ENCODE data around the gene CYP4A22. TPM values are rescaled to one million over a fixed set of nuclear protein-coding genes. Genes with fewer than 3 reads are reported as not detected.
"Not testable (repeated sequence)": the region's sequence is repeated elsewhere in the genome, so short reads cannot be mapped to it uniquely, and the experiment has no call there.

CYP4A22 gene
- total RNA-seq, 1 experiment from 2014 or later: not detected

GRCh38 chr1:47104816-47105215, 32.4 kb upstream of the CYP4A22 start:
- in situ Hi-C loops (cut with HindIII; ENCODE audit: low pct_unique_long_range_greater_than_20kb, low sequenced_read_pairs): no loop called here
- POLR2A ChIA-PET: no interaction called here
- Histone ChIP-seq H3K9me3 (ENCODE audit: control insufficient read depth, insufficient read depth, low read depth, low read length) (no peaks in the 10 kb centered on the region), H3K36me3 (ENCODE audit: control insufficient read depth, insufficient read depth, low read length) (no peaks in the 10 kb centered on the region), H3K27ac (ENCODE audit: low read length) (no peak overlapping the region), H3K4me1 (ENCODE audit: control insufficient read depth, insufficient read depth, low read length) (no peaks in the 10 kb centered on the region), H3K27me3 (ENCODE audit: control insufficient read depth, insufficient read depth, low read length) (no peaks in the 10 kb centered on the region), H3K4me3 (ENCODE audit: low read depth in 2 of 2, low read length in 2 of 2) (no peak overlapping the region)
- CTCF ChIA-PET: no interaction called here
- TF ChIP-seq SIN3A (IDR thresholded peaks at IDR 0.05; ENCODE audit: borderline replicate concordance, insufficient read depth, low read depth, low read length) (no peak), REST (IDR thresholded peaks at IDR 0.05; ENCODE audit: insufficient read depth in 1 of 2, low read depth in 2 of 2, low read length in 1 of 2) (no peak), TCF7L2 (IDR thresholded peaks at IDR 0.05; ENCODE audit: low read depth, low read length) (no peak), POLR2AphosphoS5 (IDR thresholded peaks at IDR 0.05; ENCODE audit: low read depth, low read length) (no peak), CTCF (IDR thresholded peaks at IDR 0.05) (no peak)
- DNase-seq (ENCODE audit: low read depth, low spot score): no peak
- no peak for ATAC-seq
- intact Hi-C loops (cut with micrococcal nuclease; ENCODE audit: unreplicated experiment): no loop called here
- no TSS peak for BruUV-seq (replicated peaks)

- ATAC-seq (no peak), DNase-seq (ENCODE audit: low read depth, low spot score) (no peak)
- no peaks in the 10 kb centered on the region for H3K9me3 ChIP-seq (ENCODE audit: control insufficient read depth, insufficient read depth, low read depth, low read length)
- H3K27ac ChIP-seq (ENCODE audit: low read length): no peak overlapping the region
- no peaks in the 10 kb centered on the region for H3K27me3 ChIP-seq (ENCODE audit: control insufficient read depth, insufficient read depth, low read length)
- BruUV-seq (replicated peaks): no TSS peak
- in situ Hi-C loops (cut with HindIII; ENCODE audit: low pct_unique_long_range_greater_than_20kb, low sequenced_read_pairs): no loop called here
- no peak overlapping the region for H3K4me3 ChIP-seq (ENCODE audit: low read depth in 2 of 2, low read length in 2 of 2)
- no peaks in the 10 kb centered on the region for H3K36me3 ChIP-seq (ENCODE audit: control insufficient read depth, insufficient read depth, low read length)
- H3K4me1 ChIP-seq (ENCODE audit: control insufficient read depth, insufficient read depth, low read length): no peaks in the 10 kb centered on the region
- ChIA-PET CTCF (no interaction called here), POLR2A (no interaction called here)
- intact Hi-C loops (cut with micrococcal nuclease; ENCODE audit: unreplicated experiment): no loop called here
- TF ChIP-seq TCF7L2 (IDR thresholded peaks at IDR 0.05; ENCODE audit: low read depth, low read length): no peak
- no peak for TF ChIP-seq CTCF (IDR thresholded peaks at IDR 0.05)
- no peak for TF ChIP-seq SIN3A (IDR thresholded peaks at IDR 0.05; ENCODE audit: borderline replicate concordance, insufficient read depth, low read depth, low read length)
- no peak for TF ChIP-seq POLR2AphosphoS5 (IDR thresholded peaks at IDR 0.05; ENCODE audit: low read depth, low read length)
- no peak for TF ChIP-seq REST (IDR thresholded peaks at IDR 0.05; ENCODE audit: insufficient read depth in 1 of 2, low read depth in 2 of 2, low read length in 1 of 2)
Observed at GRCh38 chr1:47106792-47107191, 30.4 kb upstream of the CYP4A22 start.

- H3K27me3 ChIP-seq (ENCODE audit: control insufficient read depth, insufficient read depth, low read length); ATAC-seq; intact Hi-C loops (cut with micrococcal nuclease; ENCODE audit: unreplicated experiment); H3K9me3 ChIP-seq (ENCODE audit: control insufficient read depth, insufficient read depth, low read depth, low read length); BruUV-seq (replicated peaks); in situ Hi-C loops (cut with HindIII; ENCODE audit: low pct_unique_long_range_greater_than_20kb, low sequenced_read_pairs); H3K36me3 ChIP-seq (ENCODE audit: control insufficient read depth, insufficient read depth, low read length); POLR2A ChIA-PET; H3K4me1 ChIP-seq (ENCODE audit: control insufficient read depth, insufficient read depth, low read length); H3K27ac ChIP-seq (ENCODE audit: low read length); CTCF ChIA-PET; DNase-seq (ENCODE audit: low read depth, low spot score); H3K4me3 ChIP-seq (ENCODE audit: low read depth in 2 of 2, low read length in 2 of 2): not testable (repeated sequence)
Observed at GRCh38 chr1:47107851-47108574, 29.2 kb upstream of the CYP4A22 start.

Data from Panc1 (cell line).